Activated effector memory CD4-positive, alpha-beta T cell treated with Interleukin-2 at 50 U/mL for 16 hours (primary cell): ENCODE data around the gene HEYL.
"Not testable (repeated sequence)": the region's sequence is repeated elsewhere in the genome, so short reads cannot be mapped to it uniquely, and the experiment has no call there.

Source experiments
- DNase-seq: peaks from one replicate; pipeline ENCODE4 v3.0.0-alpha.2; 2020

HEYL gene

DNA sequence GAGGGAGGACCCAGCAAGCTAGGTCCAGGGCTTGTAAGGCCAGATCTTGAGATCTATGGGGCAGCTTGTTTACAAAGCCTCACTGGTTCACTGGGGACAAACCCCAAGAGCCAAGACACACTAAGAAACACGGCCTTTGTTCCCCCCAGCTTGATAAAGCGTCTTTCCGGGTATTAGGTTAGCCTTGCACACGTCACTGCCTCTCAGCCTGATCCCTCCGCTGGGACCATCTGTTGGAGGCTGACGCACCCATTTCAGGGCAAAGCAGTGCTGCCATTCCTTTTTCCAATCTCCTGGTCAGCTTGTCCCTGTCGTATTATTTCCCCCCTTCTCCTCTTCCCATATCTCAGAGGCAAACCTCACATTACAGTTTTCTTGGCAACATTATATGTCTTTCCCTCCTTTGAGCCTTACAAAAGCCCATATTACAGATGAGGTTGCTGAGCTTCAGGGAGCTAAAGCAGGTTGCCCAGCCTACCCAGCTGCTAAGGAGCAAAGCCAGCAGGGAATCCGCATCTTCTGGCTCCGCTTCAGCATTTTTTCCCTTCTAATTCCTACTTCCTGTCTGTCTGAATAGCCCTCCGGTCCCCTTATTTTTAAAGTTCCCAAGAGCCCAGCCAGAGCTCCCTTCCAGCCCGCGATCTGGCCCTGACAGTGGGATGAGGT, 4.1 kb downstream of the HEYL start:
- no peak for DNase-seq

- DNase-seq = no peak
Observed at GRCh38 chr1:39633422-39633821, 6.0 kb downstream of the HEYL start.

DNA sequence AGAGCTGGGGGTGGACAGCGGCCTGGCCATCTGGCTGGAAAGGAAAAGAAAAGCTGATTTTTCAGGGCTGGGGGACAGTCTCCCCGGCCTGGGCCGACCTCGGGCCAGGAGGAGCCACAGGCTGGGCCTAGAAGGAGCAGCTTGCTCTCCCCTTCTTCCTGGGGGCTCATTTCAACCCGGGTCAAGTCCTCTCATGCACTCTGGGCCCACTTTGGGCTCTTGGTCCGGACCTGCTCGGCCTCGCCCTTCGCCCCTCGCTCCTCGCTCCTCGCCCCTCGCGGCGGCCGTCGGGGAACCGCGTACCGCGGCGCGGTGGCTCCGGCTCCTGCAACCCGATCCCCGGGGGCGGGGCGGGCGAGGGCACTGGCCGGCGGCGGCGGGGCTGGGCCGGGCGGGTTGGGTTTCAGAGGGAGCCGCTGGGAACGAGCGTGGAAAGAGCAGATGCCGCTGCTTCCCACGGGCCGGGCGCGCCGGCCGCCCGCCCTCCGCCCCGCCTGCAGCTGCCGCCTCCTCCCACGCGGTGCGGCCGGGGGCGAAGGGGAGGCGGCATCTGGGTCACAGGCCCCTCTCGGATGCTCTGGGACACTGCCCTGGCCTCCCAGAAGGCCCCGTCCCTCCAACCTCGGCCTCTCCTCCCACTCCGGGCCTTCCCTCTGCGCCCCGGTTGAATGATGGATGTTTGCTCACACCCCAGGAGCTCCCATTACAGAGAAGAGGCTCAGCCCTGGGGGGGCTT, 6.6 kb downstream of the HEYL start:
- no peak for DNase-seq

DNA sequence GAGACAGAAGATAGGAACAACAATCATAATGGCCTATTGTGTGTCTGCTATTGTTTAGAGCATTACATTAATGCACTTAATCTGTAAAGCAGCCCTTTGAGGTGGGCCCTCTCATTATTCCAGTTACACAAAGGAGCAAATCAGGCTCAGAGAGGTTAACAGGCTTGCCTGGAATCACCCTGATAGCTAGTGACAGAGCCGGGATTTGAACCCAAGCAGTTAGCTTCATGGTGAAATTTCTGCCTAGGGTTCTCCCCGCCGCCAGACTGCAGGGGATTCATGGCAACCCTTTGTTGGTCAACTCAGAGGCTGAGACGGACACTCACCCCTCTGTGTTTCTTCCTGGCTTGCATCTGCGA, 7.1 kb downstream of the HEYL start:
- no peak for DNase-seq

DNA sequence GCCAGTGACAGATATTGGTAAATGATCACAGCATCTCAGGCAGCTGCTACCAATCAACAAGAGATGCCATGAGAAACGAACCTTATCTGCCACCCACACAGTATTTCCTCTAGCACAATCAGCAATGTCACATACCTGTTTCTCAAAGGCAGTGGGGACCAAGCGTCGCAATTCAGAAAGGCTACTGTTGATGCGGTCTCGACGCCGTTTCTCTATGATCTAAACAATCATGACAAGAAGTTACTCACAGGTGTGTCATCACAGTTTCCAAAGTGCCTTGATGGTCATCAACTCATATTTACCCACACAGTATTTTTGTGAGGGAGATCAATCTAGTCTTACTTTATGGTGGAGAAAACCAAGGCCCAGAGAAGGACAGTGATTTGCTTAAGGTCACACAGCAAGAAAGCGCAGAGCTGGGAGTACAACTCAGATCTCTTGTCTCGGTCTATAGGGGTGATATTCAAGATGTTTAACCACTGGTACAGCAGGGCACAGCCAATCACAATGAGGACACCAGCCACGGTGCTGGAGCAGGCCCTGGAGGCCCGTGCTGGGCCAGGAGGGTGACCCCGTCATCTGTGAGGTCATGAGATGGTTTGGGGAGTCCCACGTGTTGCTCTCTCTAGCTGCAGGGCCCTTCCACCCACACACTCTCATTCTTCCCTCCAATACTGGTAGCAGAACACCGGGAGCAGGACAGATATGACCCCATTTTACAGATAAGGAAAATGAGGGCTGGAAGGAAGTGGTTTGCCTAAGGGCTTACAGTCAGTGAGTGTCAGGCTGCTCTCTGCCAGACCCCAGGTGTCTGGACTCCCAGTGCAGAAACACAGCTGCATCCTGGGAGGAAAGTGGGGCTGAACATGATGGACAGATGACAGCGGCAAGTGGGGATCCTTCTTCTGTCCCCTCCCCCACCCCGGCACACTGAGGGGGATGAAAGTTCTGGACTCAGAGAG, 7.8 kb downstream of the HEYL start:
- no peak for DNase-seq

DNA sequence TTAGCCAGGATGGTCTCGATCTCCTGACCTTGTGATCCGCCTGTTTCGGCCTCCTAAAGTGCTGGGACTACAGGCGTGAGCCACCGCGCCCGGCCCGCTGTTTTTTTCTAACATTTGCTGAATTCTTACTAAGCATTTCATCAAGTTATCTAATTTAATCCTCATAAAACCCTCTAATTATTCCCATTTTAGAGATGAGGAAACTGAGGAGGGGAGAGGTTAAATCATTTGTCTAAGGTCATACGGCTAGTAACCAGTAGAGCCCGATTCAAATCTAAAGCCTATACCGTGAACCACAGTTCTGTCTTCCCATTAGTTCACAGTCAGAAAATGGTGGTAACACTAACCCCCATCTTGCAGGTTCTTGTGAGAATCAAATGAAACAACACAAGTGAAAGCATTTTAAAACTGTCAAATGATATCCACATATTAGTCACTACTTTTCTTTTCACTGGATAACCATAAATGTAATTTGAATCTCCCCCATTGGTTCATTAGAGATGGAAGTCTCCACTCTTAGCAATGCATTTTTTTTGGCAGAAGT, 10.6 kb downstream of the HEYL start:
- no peak for DNase-seq

DNA sequence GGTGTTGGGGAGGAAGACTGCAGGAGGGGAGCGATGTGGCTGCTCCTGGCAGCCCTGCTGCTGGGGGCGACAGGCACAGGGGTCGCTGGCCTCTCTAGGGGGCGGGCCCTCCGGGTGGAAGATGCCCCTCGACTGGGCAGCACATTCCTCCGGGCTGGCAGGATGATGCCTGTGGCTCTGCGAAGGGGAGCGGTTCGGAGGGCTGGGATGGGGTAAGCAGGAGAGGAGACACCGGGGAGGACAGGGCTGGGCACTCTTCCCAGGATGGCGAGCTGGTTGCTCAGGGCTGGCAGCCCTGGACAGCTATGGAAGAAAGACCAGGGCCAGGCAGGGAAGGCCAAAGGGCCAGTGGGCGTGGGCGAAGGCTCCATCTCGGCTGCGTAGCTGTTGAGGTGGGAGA, 12.8 kb downstream of the HEYL start:
- no peak for DNase-seq

DNA sequence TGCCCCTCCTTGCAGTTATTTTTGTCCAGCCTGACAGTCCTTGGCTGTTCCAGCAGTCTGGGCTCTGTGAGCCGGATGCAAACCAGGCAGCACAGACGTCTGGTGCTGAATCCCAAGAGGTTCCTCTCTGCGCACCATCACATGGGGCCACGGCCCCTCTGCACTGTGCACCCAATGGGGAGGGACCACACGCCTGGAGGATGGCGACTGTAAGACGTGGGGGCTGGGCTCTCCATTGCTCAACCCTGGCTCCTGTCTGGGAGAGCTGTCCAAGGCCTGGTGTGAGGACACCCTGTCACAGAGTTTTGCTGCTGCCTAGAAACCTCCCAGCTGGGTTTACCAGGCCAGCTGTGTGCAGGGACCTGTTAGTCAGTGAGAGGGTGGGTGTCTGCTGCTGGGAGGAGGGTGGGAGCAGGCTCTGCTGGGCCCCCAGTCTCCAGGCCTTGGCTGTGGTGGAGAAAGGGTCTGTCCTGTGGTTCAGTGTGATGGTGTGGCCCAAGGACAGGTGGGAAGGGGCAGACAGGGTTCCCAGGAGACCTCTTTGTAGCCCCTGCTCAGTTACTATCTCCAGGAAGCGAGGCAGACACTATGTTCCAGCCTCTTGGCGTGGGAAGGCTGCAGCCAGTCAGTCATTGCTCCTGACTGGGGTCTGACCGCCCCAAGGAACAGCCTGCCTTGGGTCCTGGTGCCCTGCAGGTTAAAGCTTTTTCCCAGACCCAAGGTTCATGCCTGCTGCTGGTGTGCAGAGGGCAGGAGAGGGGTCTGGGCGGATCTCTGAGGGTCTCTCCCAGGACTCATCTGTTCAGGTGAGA, 13.8 kb downstream of the HEYL start:
- no peak for DNase-seq

DNA sequence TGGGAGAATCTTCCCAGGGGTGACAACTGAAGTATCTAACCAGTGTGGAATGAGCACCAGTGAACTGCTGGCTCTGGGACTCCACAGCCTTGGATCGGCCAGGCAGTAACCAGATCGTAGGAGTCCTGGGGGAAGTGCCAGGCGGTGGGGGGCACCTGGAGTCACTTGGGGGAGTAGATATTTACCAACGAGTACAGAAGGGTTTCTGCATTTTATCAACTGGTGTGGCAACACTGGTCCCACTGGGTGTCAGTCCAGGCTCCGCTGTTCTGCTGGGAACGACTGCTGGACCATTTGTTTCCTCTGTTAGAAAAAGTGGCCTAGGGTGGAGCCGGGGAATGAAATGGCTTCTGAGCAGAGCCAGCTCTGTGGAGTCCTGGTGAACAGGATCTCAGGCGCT, 14.4 kb downstream of the HEYL start:
- DNase-seq = no peak

GRCh38 chr1:39623053-39623452, 16.4 kb downstream of the HEYL start:
- DNase-seq = no peak

- DNase-seq = no peak
Observed at GRCh38 chr1:39622427-39622826, 17.0 kb downstream of the HEYL start.

- no peak for DNase-seq
Observed at GRCh38 chr1:39620659-39621165, 18.7 kb downstream of the HEYL start.

DNA sequence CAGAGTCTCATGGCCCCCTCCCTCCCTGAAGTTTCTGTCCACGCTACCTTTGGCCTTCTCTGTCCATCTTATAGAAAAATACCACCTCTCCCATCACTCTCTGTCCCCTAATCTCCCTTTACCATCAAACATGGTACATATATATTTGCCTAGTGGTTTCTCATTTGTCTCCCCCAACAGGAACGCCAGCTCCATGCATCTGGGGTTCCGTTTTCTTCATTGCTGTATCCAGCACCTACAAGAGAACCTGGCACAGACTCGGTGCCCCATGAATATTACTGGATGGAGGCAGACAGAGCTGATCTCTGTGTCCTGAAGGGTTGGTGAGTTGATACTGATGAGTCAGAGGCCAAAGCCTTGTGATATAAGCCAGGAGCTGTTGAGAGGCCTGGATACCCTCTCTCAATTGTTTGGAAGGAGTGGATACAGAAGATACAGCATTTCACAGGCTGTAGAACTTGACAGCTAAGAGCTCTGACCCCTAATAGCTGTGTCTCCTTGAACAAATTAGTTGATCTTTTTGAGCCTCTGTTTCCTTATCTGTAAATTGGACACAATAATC, 21.9 kb downstream of the HEYL start:
- DNase-seq = no peak

GRCh38 chr1:39615086-39615673, 24.3 kb downstream of the HEYL start:
- DNase-seq = no peak

GRCh38 chr1:39614488-39614887, 25.0 kb downstream of the HEYL start:
- DNase-seq = no peak

- DNase-seq = no peak
Observed at GRCh38 chr1:39613250-39613649, 26.2 kb downstream of the HEYL start.

- peak; percentile 68 for DNase-seq
Observed at GRCh38 chr1:39609618-39610331, 29.7 kb downstream of the HEYL start.

DNA sequence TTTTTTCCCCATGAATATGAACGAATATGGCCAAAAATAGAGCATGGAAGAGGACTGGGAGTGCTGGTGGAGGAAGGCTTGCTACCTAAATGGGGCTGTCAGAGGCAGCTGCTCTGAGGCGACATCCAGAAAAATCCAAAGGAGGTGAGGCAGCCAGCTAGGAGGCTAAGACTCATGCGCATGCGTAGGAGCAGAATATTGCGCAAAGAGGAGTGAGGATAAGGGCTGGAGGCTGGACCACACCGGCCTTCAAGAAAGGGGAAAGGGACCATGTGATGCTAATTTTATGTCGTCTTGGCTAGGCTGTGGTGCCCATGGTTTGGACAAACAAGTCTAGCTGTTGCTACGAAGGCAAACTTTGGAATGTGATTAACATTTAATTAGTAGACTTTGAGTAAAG, 30.5 kb downstream of the HEYL start:
- DNase-seq = no peak

GRCh38 chr1:39603677-39604076, 35.8 kb downstream of the HEYL start:
- DNase-seq = not testable (repeated sequence)

GRCh38 chr1:39601667-39602255, 37.7 kb downstream of the HEYL start:
- not testable (repeated sequence) for DNase-seq
